ENCODE measurements around the gene DUS1L.

Gene DUS1L

GRCh38 chr17:82020572-82021106, 45.0 kb downstream of the DUS1L start:
- no peak overlapping the region for H2AFZ ChIP-seq (ENCODE audit: low read length, unreplicated experiment)
- no peak overlapping the region for H3K4me3 ChIP-seq (ENCODE audit: low read depth, low read length)
- peaks cover 11% of the 10 kb centered on the region for H3K4me1 ChIP-seq (ENCODE audit: control insufficient read depth, insufficient read depth, low read length, unreplicated experiment)
- no peaks in the 10 kb centered on the region for H3K27me3 ChIP-seq (ENCODE audit: insufficient read depth, low read length)
- no peak overlapping the region for H3K27ac ChIP-seq (ENCODE audit: low read depth, low read length)
- no peaks in the 10 kb centered on the region for H3K36me3 ChIP-seq (ENCODE audit: insufficient read depth, low read length)
- H3K79me2 ChIP-seq (ENCODE audit: control insufficient read depth, insufficient read depth, low read length, unreplicated experiment), result no peaks in the 10 kb centered on the region

- Histone ChIP-seq H2AFZ (ENCODE audit: low read length, unreplicated experiment) (no peak overlapping the region), H3K27me3 (ENCODE audit: insufficient read depth, low read length) (no peaks in the 10 kb centered on the region), H3K4me1 (ENCODE audit: control insufficient read depth, insufficient read depth, low read length, unreplicated experiment) (peaks cover 11% of the 10 kb centered on the region), H3K36me3 (ENCODE audit: insufficient read depth, low read length) (no peaks in the 10 kb centered on the region), H3K4me3 (ENCODE audit: low read depth, low read length) (no peak overlapping the region), H3K27ac (ENCODE audit: low read depth, low read length) (no peak overlapping the region), H3K79me2 (ENCODE audit: control insufficient read depth, insufficient read depth, low read length, unreplicated experiment) (no peaks in the 10 kb centered on the region)
Measured at GRCh38 chr17:82019690-82020571, 45.7 kb downstream of the DUS1L start.

GRCh38 chr17:82018989-82019689, 46.5 kb downstream of the DUS1L start:
- Histone ChIP-seq H3K36me3 (ENCODE audit: insufficient read depth, low read length) (no peaks in the 10 kb centered on the region), H3K27me3 (ENCODE audit: insufficient read depth, low read length) (no peaks in the 10 kb centered on the region), H2AFZ (ENCODE audit: low read length, unreplicated experiment) (no peak overlapping the region), H3K79me2 (ENCODE audit: control insufficient read depth, insufficient read depth, low read length, unreplicated experiment) (no peaks in the 10 kb centered on the region), H3K27ac (ENCODE audit: low read depth, low read length) (no peak overlapping the region), H3K4me1 (ENCODE audit: control insufficient read depth, insufficient read depth, low read length, unreplicated experiment) (peaks cover 8% of the 10 kb centered on the region), H3K4me3 (ENCODE audit: low read depth, low read length) (no peak overlapping the region)

- Histone ChIP-seq H3K36me3 (ENCODE audit: insufficient read depth, low read length) (no peaks in the 10 kb centered on the region), H2AFZ (ENCODE audit: low read length, unreplicated experiment) (no peak overlapping the region), H3K27me3 (ENCODE audit: insufficient read depth, low read length) (no peaks in the 10 kb centered on the region), H3K27ac (ENCODE audit: low read depth, low read length) (no peak overlapping the region), H3K4me3 (ENCODE audit: low read depth, low read length) (no peak overlapping the region), H3K4me1 (ENCODE audit: control insufficient read depth, insufficient read depth, low read length, unreplicated experiment) (peaks cover 5% of the 10 kb centered on the region), H3K79me2 (ENCODE audit: control insufficient read depth, insufficient read depth, low read length, unreplicated experiment) (no peaks in the 10 kb centered on the region)
Measured at GRCh38 chr17:82018152-82018988, 47.2 kb downstream of the DUS1L start.

- H3K4me1 ChIP-seq (ENCODE audit: control insufficient read depth, insufficient read depth, low read length, unreplicated experiment), result peaks cover 5% of the 10 kb centered on the region
- no peak overlapping the region for H2AFZ ChIP-seq (ENCODE audit: low read length, unreplicated experiment)
- H3K36me3 ChIP-seq (ENCODE audit: insufficient read depth, low read length), result no peaks in the 10 kb centered on the region
- no peak overlapping the region for H3K27ac ChIP-seq (ENCODE audit: low read depth, low read length)
- H3K79me2 ChIP-seq (ENCODE audit: control insufficient read depth, insufficient read depth, low read length, unreplicated experiment), result no peaks in the 10 kb centered on the region
- H3K4me3 ChIP-seq (ENCODE audit: low read depth, low read length), result no peak overlapping the region
- H3K27me3 ChIP-seq (ENCODE audit: insufficient read depth, low read length), result no peaks in the 10 kb centered on the region
Measured at GRCh38 chr17:82017612-82018151, 47.9 kb downstream of the DUS1L start.

GRCh38 chr17:82016875-82017459, 48.6 kb downstream of the DUS1L start:
- H2AFZ ChIP-seq (ENCODE audit: low read length, unreplicated experiment), result no peak overlapping the region
- H3K4me3 ChIP-seq (ENCODE audit: low read depth, low read length), result no peak overlapping the region
- no peaks in the 10 kb centered on the region for H3K27me3 ChIP-seq (ENCODE audit: insufficient read depth, low read length)
- no peak overlapping the region for H3K27ac ChIP-seq (ENCODE audit: low read depth, low read length)
- no peaks in the 10 kb centered on the region for H3K79me2 ChIP-seq (ENCODE audit: control insufficient read depth, insufficient read depth, low read length, unreplicated experiment)
- peaks cover 5% of the 10 kb centered on the region for H3K4me1 ChIP-seq (ENCODE audit: control insufficient read depth, insufficient read depth, low read length, unreplicated experiment)
- no peaks in the 10 kb centered on the region for H3K36me3 ChIP-seq (ENCODE audit: insufficient read depth, low read length)

GRCh38 chr17:82016061-82016874, 49.3 kb downstream of the DUS1L start:
- peaks cover 1% of the 10 kb centered on the region for H3K4me1 ChIP-seq (ENCODE audit: control insufficient read depth, insufficient read depth, low read length, unreplicated experiment)
- H2AFZ ChIP-seq (ENCODE audit: low read length, unreplicated experiment), result no peak overlapping the region
- no peaks in the 10 kb centered on the region for H3K36me3 ChIP-seq (ENCODE audit: insufficient read depth, low read length)
- no peaks in the 10 kb centered on the region for H3K79me2 ChIP-seq (ENCODE audit: control insufficient read depth, insufficient read depth, low read length, unreplicated experiment)
- no peaks in the 10 kb centered on the region for H3K27me3 ChIP-seq (ENCODE audit: insufficient read depth, low read length)
- no peak overlapping the region for H3K27ac ChIP-seq (ENCODE audit: low read depth, low read length)
- no peak overlapping the region for H3K4me3 ChIP-seq (ENCODE audit: low read depth, low read length)

- no peak overlapping the region for H3K4me3 ChIP-seq (ENCODE audit: low read depth, low read length)
- no peaks in the 10 kb centered on the region for H3K27me3 ChIP-seq (ENCODE audit: insufficient read depth, low read length)
- H2AFZ ChIP-seq (ENCODE audit: low read length, unreplicated experiment), result no peak overlapping the region
- no peaks in the 10 kb centered on the region for H3K79me2 ChIP-seq (ENCODE audit: control insufficient read depth, insufficient read depth, low read length, unreplicated experiment)
- H3K36me3 ChIP-seq (ENCODE audit: insufficient read depth, low read length), result no peaks in the 10 kb centered on the region
- H3K4me1 ChIP-seq (ENCODE audit: control insufficient read depth, insufficient read depth, low read length, unreplicated experiment), result no peaks in the 10 kb centered on the region
- no peak overlapping the region for H3K27ac ChIP-seq (ENCODE audit: low read depth, low read length)
Measured at GRCh38 chr17:82015311-82015971, 50.2 kb downstream of the DUS1L start.

GRCh38 chr17:82014971-82015310, 50.7 kb downstream of the DUS1L start:
- Histone ChIP-seq H3K27me3 (ENCODE audit: insufficient read depth, low read length) (no peaks in the 10 kb centered on the region), H3K79me2 (ENCODE audit: control insufficient read depth, insufficient read depth, low read length, unreplicated experiment) (no peaks in the 10 kb centered on the region), H3K4me3 (ENCODE audit: low read depth, low read length) (no peak overlapping the region), H3K36me3 (ENCODE audit: insufficient read depth, low read length) (no peaks in the 10 kb centered on the region), H2AFZ (ENCODE audit: low read length, unreplicated experiment) (no peak overlapping the region), H3K4me1 (ENCODE audit: control insufficient read depth, insufficient read depth, low read length, unreplicated experiment) (no peaks in the 10 kb centered on the region), H3K27ac (ENCODE audit: low read depth, low read length) (no peak overlapping the region)

All from ACC112 (cell line).